Left kidney (tissue), 2 donors: Measurements from ENCODE around the gene SEMA4B. TPM values are rescaled to one million over a fixed set of nuclear protein-coding genes. Genes with fewer than 3 reads are reported as not detected.

Experiments
- DNase-seq: peaks from one replicate; pipeline ENCODE4 v3.0.0-alpha.2; 2013
- polyA plus RNA-seq: library from polyadenylated mRNA; unstranded; fragments of 120-200 nt; gene quantifications from one replicate; pipeline ENCODE4 v1.2.1, GENCODE V29; 2013; ENCODE audit not compliant: insufficient read length

The SEMA4B gene
- polyA plus RNA-seq, 1 donor = 43.0 TPM

- DNase-seq = no peak
Measured at GRCh38 chr15:90225504-90226234, 24.5 kb downstream of the SEMA4B start.

- no peak for DNase-seq
Measured at GRCh38 chr15:90227336-90227735, 26.2 kb downstream of the SEMA4B start.

- no peak for DNase-seq
Measured at GRCh38 chr15:90227816-90228772, 27.0 kb downstream of the SEMA4B start.

- no peak for DNase-seq
Measured at GRCh38 chr15:90228960-90229359, 27.8 kb downstream of the SEMA4B start.

- no peak for DNase-seq
Measured at GRCh38 chr15:90230071-90230494, 29.0 kb downstream of the SEMA4B start.

- DNase-seq = no peak
Measured at GRCh38 chr15:90230610-90231009, 29.5 kb downstream of the SEMA4B start.

- no peak for DNase-seq
Measured at GRCh38 chr15:90231028-90232017, 30.2 kb downstream of the SEMA4B start.

- DNase-seq = no peak
Measured at GRCh38 chr15:90232196-90232595, 31.1 kb downstream of the SEMA4B start.

GRCh38 chr15:90232941-90233386 lies 31.8 kb downstream of the SEMA4B start:
- DNase-seq = no peak

GRCh38 chr15:90233387-90234095 lies 32.4 kb downstream of the SEMA4B start, which contains the start of gene CIB1:
CIB1 (minus strand) TSS chr15:90233941; CDS start chr15:90233885, 56 bp downstream.
- peak; percentile 94 for DNase-seq

- no peak for DNase-seq
Measured at GRCh38 chr15:90234096-90234988, 33.2 kb downstream of the SEMA4B start, which contains the start of gene GDPGP1. GDPGP1 (plus strand) TSS chr15:90234209; CDS start chr15:90240909, 6,700 bp downstream.

GRCh38 chr15:90239371-90239770 lies 38.2 kb downstream of the SEMA4B start:
- DNase-seq = no peak

GRCh38 chr15:90240856-90241255 lies 39.7 kb downstream of the SEMA4B start:
- DNase-seq = no peak

- no peak for DNase-seq
Measured at GRCh38 chr15:90241343-90242192, 40.4 kb downstream of the SEMA4B start.

GRCh38 chr15:90243943-90244639 lies 43.0 kb downstream of the SEMA4B start:
- DNase-seq = no peak

GRCh38 chr15:90248789-90249202 lies 47.7 kb downstream of the SEMA4B start:
- no peak for DNase-seq

GRCh38 chr15:90249203-90249863 lies 48.2 kb downstream of the SEMA4B start, which contains the start of gene TTLL13:
TTLL13 (plus strand) TSS chr15:90249556; CDS start chr15:90250631, 1,075 bp downstream.
- peak; percentile 90 for DNase-seq
